Measurements from ENCODE around the gene NELFA.

DNA sequence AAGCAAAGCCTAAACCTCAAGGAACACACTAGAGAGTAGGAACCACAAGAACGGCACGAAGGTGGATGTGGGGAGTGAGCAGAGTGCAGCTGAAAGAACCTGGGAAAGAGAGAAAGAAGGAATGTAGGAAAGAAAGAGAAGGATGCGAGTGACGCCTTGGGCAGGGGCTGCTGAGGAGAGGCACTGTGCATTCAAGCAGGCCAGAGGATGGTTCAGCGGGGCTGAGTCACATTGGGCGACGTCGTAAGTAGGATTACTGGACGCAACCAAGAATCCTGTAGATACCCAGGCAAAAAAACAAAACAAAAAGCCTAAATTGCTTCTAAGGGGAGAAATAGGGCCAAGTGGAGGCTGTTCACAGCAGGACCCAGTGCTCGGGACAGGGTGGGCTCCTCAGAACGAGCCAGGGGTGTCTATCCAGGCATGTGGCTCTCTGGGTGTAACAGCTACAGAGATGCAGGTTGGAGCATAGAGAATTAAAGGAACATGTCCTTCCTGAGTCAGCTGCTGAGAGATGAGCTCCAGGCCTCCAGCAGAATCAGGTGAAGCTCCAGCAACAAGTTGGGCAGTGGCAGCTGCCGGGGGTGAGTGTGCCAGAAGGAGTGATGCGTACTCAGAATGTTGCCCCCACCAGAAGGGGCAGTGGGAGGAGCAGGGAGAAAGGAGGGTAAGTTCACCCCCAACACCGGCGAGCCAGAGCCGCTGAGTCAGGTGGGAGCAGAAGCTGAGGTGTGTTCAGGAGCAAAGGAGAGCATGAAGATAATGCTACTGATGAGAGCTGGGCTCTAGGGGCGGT lies 38.6 kb downstream of the NELFA start:
- TF ChIP-seq CTCF (IDR thresholded peaks at IDR 0.05) (no peak), POLR2AphosphoS5 (IDR thresholded peaks at IDR 0.05) (no peak), POLR2A (IDR thresholded peaks at IDR 0.05) (no peak)
